Stimulated activated CD4-positive, alpha-beta T cell treated with anti-CD3 and anti-CD28 coated beads, TNF-alpha, amount 100 ng/mL, for 24 hours (primary cell): ENCODE results near the gene RLF.
"Not testable (repeated sequence)": the region's sequence is repeated elsewhere in the genome, so short reads cannot be mapped to it uniquely, and the experiment has no call there.

Experiments
- DNase-seq, 3 experiments: peaks; one replicate each; pipeline ENCODE4 v3.0.0-alpha.2; 2020; ENCODE audit warnings: low read depth in 3 of 3

Gene RLF

GRCh38 chr1:40162753-40163441 is 1.7 kb downstream of the RLF start:
- DNase-seq = no peak

- no peak for DNase-seq
These were observed 6.1 kb downstream of the RLF start for GRCh38 chr1:40167317-40167716.

- DNase-seq = no peak
These were observed 9.8 kb downstream of the RLF start for GRCh38 chr1:40171036-40171435.

- DNase-seq = no peak
These were observed 13.6 kb downstream of the RLF start for GRCh38 chr1:40174788-40175187.

- not testable (repeated sequence) for DNase-seq
These were observed 15.8 kb downstream of the RLF start for GRCh38 chr1:40176989-40177388.

GRCh38 chr1:40178200-40178599 is 17.0 kb downstream of the RLF start:
- DNase-seq = no peak

- DNase-seq = no peak
These were observed 18.4 kb downstream of the RLF start for GRCh38 chr1:40179496-40180089.

- no peak for DNase-seq
These were observed 22.0 kb downstream of the RLF start for GRCh38 chr1:40183055-40183710.

GRCh38 chr1:40184193-40184592 is 23.0 kb downstream of the RLF start:
- no peak for DNase-seq

GRCh38 chr1:40185951-40186864 is 25.0 kb downstream of the RLF start:
- peak; percentile 25 to 56 (median 38) for DNase-seq

GRCh38 chr1:40187399-40187798 is 26.2 kb downstream of the RLF start:
- no peak for DNase-seq

GRCh38 chr1:40194639-40195038 is 33.5 kb downstream of the RLF start:
- not testable (repeated sequence) for DNase-seq

- DNase-seq = no peak
These were observed 36.5 kb downstream of the RLF start for GRCh38 chr1:40197656-40198055.

GRCh38 chr1:40199126-40199525 is 37.9 kb downstream of the RLF start:
- no peak for DNase-seq

- no peak for DNase-seq
These were observed 43.7 kb downstream of the RLF start for GRCh38 chr1:40204856-40205255.

- DNase-seq = no peak
These were observed 49.5 kb downstream of the RLF start for GRCh38 chr1:40210511-40211204.

GRCh38 chr1:40218333-40218732 is 57.1 kb downstream of the RLF start:
- DNase-seq = no peak

- not testable (repeated sequence) for DNase-seq
These were observed 60.3 kb downstream of the RLF start for GRCh38 chr1:40221471-40221905.

GRCh38 chr1:40221977-40222772 is 61.0 kb downstream of the RLF start:
- no peak for DNase-seq

GRCh38 chr1:40224040-40224439 is 62.9 kb downstream of the RLF start:
- DNase-seq = no peak

GRCh38 chr1:40226192-40226591 is 65.0 kb downstream of the RLF start:
- no peak for DNase-seq
